ENCODE results near the gene GCC2.

DNA sequence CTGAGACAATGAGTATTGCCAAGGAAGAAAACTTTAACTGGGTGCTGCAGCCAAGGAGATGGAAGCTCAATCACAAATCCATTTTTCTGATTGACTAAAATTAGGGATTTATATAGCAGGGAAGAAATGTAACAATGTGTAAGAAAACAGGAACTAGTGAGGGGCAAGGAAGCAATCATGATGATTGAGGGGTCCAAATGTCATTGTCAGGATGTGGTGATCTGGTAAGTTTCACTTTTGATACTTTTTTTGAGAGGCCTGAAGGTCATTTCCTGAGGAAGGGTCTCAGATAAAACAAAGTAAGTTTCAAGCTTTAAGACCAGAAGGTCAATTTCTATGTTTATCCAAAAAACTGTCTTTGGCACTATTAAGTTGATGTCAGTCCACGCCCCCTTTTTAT lies 12.0 kb upstream of the GCC2 start:
- TF ChIP-seq, protein P1, sequence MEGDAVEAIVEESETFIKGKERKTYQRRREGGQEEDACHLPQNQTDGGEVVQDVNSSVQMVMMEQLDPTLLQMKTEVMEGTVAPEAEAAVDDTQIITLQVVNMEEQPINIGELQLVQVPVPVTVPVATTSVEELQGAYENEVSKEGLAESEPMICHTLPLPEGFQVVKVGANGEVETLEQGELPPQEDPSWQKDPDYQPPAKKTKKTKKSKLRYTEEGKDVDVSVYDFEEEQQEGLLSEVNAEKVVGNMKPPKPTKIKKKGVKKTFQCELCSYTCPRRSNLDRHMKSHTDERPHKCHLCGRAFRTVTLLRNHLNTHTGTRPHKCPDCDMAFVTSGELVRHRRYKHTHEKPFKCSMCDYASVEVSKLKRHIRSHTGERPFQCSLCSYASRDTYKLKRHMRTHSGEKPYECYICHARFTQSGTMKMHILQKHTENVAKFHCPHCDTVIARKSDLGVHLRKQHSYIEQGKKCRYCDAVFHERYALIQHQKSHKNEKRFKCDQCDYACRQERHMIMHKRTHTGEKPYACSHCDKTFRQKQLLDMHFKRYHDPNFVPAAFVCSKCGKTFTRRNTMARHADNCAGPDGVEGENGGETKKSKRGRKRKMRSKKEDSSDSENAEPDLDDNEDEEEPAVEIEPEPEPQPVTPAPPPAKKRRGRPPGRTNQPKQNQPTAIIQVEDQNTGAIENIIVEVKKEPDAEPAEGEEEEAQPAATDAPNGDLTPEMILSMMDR (IDR thresholded peaks at IDR 0.05), result no peak
- no peak for TF ChIP-seq POLR2A (IDR thresholded peaks at IDR 0.05)
